D721Med (cell line): ENCODE results near the gene FBN2.

Source experiments
- DNase-seq: peaks from one replicate; pipeline ENCODE4 v3.0.0; 2011; ENCODE audit warnings: low spot score; ENCODE audit not compliant: insufficient read length
- FAIRE-seq: peaks from 2 replicates; lab custom pipeline; 2011; peaks lifted over from hg19 to GRCh38; lab: Jason Lieb, UNC
- CTCF ChIP-seq: IDR thresholded peaks from 2 replicates; pipeline ENCODE4 v1.5.1; 2012; ENCODE audit warnings: mild to moderate bottlenecking, control low read depth; ENCODE audit not compliant: insufficient read depth; ENCODE audit errors: missing control alignments

FBN2 gene

GRCh38 chr5:128340648-128341047, 197.4 kb downstream of the FBN2 start:
- FAIRE-seq (no peak), DNase-seq (no peak)
- TF ChIP-seq CTCF = no peak

- DNase-seq (no peak), FAIRE-seq (no peak)
- TF ChIP-seq CTCF = no peak
Measured at GRCh38 chr5:128339585-128339984, 198.5 kb downstream of the FBN2 start.

- no peak for FAIRE-seq
- no peak for TF ChIP-seq CTCF
Measured at GRCh38 chr5:128338649-128339048, 199.4 kb downstream of the FBN2 start.

GRCh38 chr5:128335339-128335738, 202.7 kb downstream of the FBN2 start:
- DNase-seq (no peak), FAIRE-seq (no peak)
- TF ChIP-seq CTCF = no peak

More at GRCh38 chr5:128338649-128339048, 199.4 kb downstream of the FBN2 start:
- DNase-seq = no peak

GRCh38 chr5:128334010-128334716, 203.9 kb downstream of the FBN2 start:
- TF ChIP-seq CTCF = no peak
- DNase-seq = no peak
- no peak for FAIRE-seq

- no peak for TF ChIP-seq CTCF
- DNase-seq (no peak), FAIRE-seq (no peak)
Measured at GRCh38 chr5:128331261-128331660, 206.8 kb downstream of the FBN2 start.

- TF ChIP-seq CTCF = no peak
- FAIRE-seq (no peak), DNase-seq (no peak)
Measured at GRCh38 chr5:128329386-128329939, 208.6 kb downstream of the FBN2 start.
